B cell (primary cell): Measurements from ENCODE around the gene GMFB. TPM values are rescaled to one million over a fixed set of nuclear protein-coding genes. Genes with fewer than 3 reads are reported as not detected.

ENCODE experiments used
- ATAC-seq: fragments of 200-7000 bp; cut with Tn5 transposase; one replicate; pipeline ENCODE4 v1.10.0; 2021; ENCODE audit warnings: low read depth, mild to moderate bottlenecking, moderate number of reproducible peaks, moderate library complexity
- CTCF ChIA-PET: fragments of 350-600 bp; sonication (Branson Sonifier 250); formaldehyde crosslinking; loops from one replicate; lab custom pipeline; 2021; ENCODE audit warnings: antibody characterized with exemption, inconsistent platforms; lab: Charles Lee
- POLR2A ChIA-PET: fragments of 350-600 bp; sonication (Branson Sonifier 250); formaldehyde crosslinking; loops from one replicate; lab custom pipeline; 2021; ENCODE audit warnings: antibody characterized with exemption; lab: Charles Lee
- DNase-seq: peaks from one replicate; pipeline ENCODE4 v3.0.0; 2013
- H2AFZ ChIP-seq: 2 replicates; pipeline ENCODE4 v1.6.1; 2012; ENCODE audit warnings: mild to moderate bottlenecking, low read depth, low read length; ENCODE audit not compliant: insufficient read depth, poor library complexity, severe bottlenecking
- H3K27ac ChIP-seq, 2 donors: 1 replicate in 1 of 2; 2 replicates in 1 of 2; pipeline ENCODE4 v1.5.1; 2012 to 2013; ENCODE audit warnings: low read length in 2 of 2, mild to moderate bottlenecking in 2 of 2, moderate library complexity in 1 of 2
- H3K27me3 ChIP-seq, 4 experiments: fragments of 200-600 bp in 1 of 4; sonication (generic) in 1 of 4; replicated peaks in 1 of 4; 1 replicate in 2 of 4; 2 replicates in 2 of 4; pipeline versions ENCODE4 v1.6.1 to v1.7.0; 2013 to 2016; ENCODE audit warnings: low read length in 3 of 4, mild to moderate bottlenecking in 2 of 4, mixed read lengths in 1 of 4, moderate library complexity in 1 of 4; ENCODE audit not compliant: insufficient read depth in 4 of 4, control insufficient read depth in 3 of 4; ENCODE audit errors: control extremely low read depth in 1 of 4
- H3K36me3 ChIP-seq, 2 experiments: replicated peaks in 1 of 2; 1 replicate in 1 of 2; 2 replicates in 1 of 2; pipeline versions ENCODE4 v1.6.1 to v1.7.1; 2013; ENCODE audit warnings: low read length in 1 of 2; ENCODE audit not compliant: insufficient read depth in 2 of 2, control insufficient read depth in 1 of 2; ENCODE audit errors: control extremely low read depth in 1 of 2, extremely low read depth in 1 of 2
- H3K4me1 ChIP-seq, 2 donors: fragments of 200-600 bp in 1 of 2; sonication (generic) in 1 of 2; 1 replicate in 1 of 2; 2 replicates in 1 of 2; pipeline versions ENCODE4 v1.5.1 to v1.6.1; 2013 to 2017; ENCODE audit warnings: low read length in 2 of 2; ENCODE audit not compliant: control insufficient read depth in 2 of 2, insufficient read depth in 2 of 2
- H3K4me2 ChIP-seq: replicated peaks from 2 replicates; pipeline ENCODE3; 2012; ENCODE audit warnings: mild to moderate bottlenecking, low read depth, low read length; ENCODE audit not compliant: poor library complexity, severe bottlenecking
- H3K4me3 ChIP-seq, 5 experiments: fragments of 200-600 bp in 1 of 5; sonication (generic) in 1 of 5; 1 replicate in 3 of 5; 2 replicates in 2 of 5; pipeline versions ENCODE4 v1.5.1 to v1.7.0; 2011 to 2016; ENCODE audit warnings: low read length in 4 of 5, mild to moderate bottlenecking in 4 of 5, low read depth in 2 of 5, control low read depth in 1 of 5, moderate library complexity in 1 of 5; ENCODE audit not compliant: insufficient read depth in 1 of 5; ENCODE audit errors: control extremely low read depth in 1 of 5, extremely low read depth in 1 of 5
- H3K79me2 ChIP-seq: fragments of 200-600 bp; sonication (generic); one replicate; pipeline ENCODE4 v1.6.0; 2016; ENCODE audit warnings: low read length; ENCODE audit not compliant: control insufficient read depth, insufficient read depth
- H3K9ac ChIP-seq: fragments of 200-600 bp; sonication (generic); 2 replicates; pipeline ENCODE4 v1.6.1; 2017; ENCODE audit warnings: mild to moderate bottlenecking, low read length, moderate library complexity
- H3K9me3 ChIP-seq, 3 donors: one replicate each; pipeline versions ENCODE4 v1.6.1 to v1.7.1; 2013; ENCODE audit warnings: low read length in 2 of 3; ENCODE audit not compliant: control insufficient read depth in 2 of 3, insufficient read depth in 1 of 3; ENCODE audit errors: control extremely low read depth in 1 of 3
- H4K20me1 ChIP-seq: 2 replicates; pipeline ENCODE4 v1.6.0; 2012; ENCODE audit warnings: mild to moderate bottlenecking, low read length; ENCODE audit not compliant: insufficient read depth, control insufficient read depth, poor library complexity, severe bottlenecking
- H3K27ac Mint-ChIP-seq: one replicate; pipeline ENCODE4 v1.8.0; 2021; ENCODE audit warnings: mixed read lengths
- H3K27me3 Mint-ChIP-seq: one replicate; pipeline ENCODE4 v1.8.0; 2021; ENCODE audit warnings: mixed read lengths
- H3K4me1 Mint-ChIP-seq: one replicate; pipeline ENCODE4 v1.8.0; 2021; ENCODE audit warnings: mixed read lengths
- H3K4me3 Mint-ChIP-seq: one replicate; pipeline ENCODE4 v1.8.0; 2021; ENCODE audit warnings: mixed read lengths
- H3K9me3 Mint-ChIP-seq: one replicate; pipeline ENCODE4 v1.8.0; 2022; ENCODE audit warnings: mixed read lengths; ENCODE audit not compliant: insufficient read depth
- EZH2 ChIP-seq: IDR thresholded peaks from 2 replicates; pipeline ENCODE4 v1.6.1; 2012; ENCODE audit warnings: borderline replicate concordance, low read depth, mild to moderate bottlenecking, moderate library complexity, low read length; ENCODE audit not compliant: insufficient read depth, poor library complexity, severe bottlenecking
- WGBS: methylation state at CpG from one replicate; pipeline ENCODE4 v1.1.5; 2013; ENCODE audit warnings: missing lambda C conversion rate; ENCODE audit not compliant: insufficient coverage; 5-methylcytosine and 5-hydroxymethylcytosine counted together
- intact Hi-C: fragments of 100-400 bp; cut with micrococcal nuclease; formaldehyde crosslinking; loops from one replicate; pipeline ENCODE4 v1.10.0; 2022
- polyA plus RNA-seq: library from polyadenylated mRNA; depleted of rRNA; stranded (reverse); fragments of >200 nt; gene quantifications from 2 replicates; pipeline ENCODE4 v1.2.3, GENCODE V29; 2012
- total RNA-seq, 2 donors: library from RNA; stranded (reverse); fragments of 120-200 nt in 1 of 2; gene quantifications; 1 replicate in 1 of 2; 2 replicates in 1 of 2; pipeline versions ENCODE4 v1.2.3 to v1.2.4, GENCODE V29; 2013 to 2022
- TF ChIP-seq, protein P1 (sequence below): fragments of 200-600 bp; IDR thresholded peaks from one replicate; pipeline ENCODE4 v1.8.0; 2022; ENCODE audit warnings: antibody characterized with exemption, mild to moderate bottlenecking

Gene GMFB
- total and polyA plus RNA-seq, 2 donors (not counting 1 experiment from before 2014, with no cell fraction given), result 13.6 to 49.8 TPM

DNA sequence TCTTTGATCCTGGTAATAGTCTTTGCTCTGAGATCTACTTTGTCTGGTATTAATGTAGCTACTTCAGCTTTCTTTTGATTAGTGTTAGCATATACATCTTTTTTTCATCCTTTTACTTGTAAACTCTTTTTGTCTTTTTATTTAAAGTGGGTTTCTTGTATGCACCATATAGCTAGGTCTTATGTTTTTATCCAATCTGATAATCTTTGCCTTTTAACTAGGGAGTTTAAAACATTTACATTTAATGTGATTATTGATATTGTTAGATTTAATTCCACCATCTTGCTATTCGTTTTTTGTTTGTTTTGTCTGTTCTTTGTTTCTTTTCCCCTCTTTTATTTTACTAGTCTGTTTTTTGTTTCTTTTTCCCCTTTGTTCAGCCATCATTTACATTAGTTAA lies 26.9 kb upstream of the GMFB start:
- POLR2A ChIA-PET, result no interaction called here

DNA sequence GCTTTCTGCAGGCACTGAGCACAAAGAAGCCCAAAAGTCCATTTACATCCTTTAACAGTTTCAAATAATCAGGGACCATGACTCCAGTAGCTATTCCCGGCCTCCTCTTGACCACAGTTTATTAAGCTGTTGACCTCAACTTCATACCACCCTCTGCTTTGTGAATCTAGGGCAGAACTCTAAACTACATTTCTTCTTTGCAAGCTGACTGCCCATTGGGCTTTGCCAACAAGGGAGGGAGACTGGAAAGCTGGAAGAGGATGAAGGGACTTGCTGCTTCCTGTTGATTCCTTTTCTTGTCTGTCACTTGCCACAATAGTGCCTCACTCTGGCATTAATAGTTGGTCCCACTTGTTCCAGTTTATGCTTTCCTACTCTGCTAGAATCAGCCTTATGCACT lies 23.6 kb upstream of the GMFB start:
- DNase-seq (no peak), ATAC-seq (no peak)
- H3K9me3 Mint-ChIP-seq, result peaks cover 5% of the 10 kb centered on the region
- Histone ChIP-seq H3K79me2 (peaks cover 69% of the 10 kb centered on the region), H3K4me3 (no peak overlapping the region), H3K4me1 (peaks cover 21 to 25% of the 10 kb centered on the region in 2 donors), H3K9ac (no peak overlapping the region), H3K36me3 (peaks cover 0 to 2% of the 10 kb centered on the region in 2 experiments), H3K27ac (no peak overlapping the region), H3K9me3 (peaks cover 0 to 8% (median 6%) of the 10 kb centered on the region in 3 donors), H2AFZ (no peak overlapping the region), H4K20me1 (peaks cover 5% of the 10 kb centered on the region), H3K4me2 (no peak overlapping the region), H3K27me3 (no peaks in the 10 kb centered on the region)
- H3K27ac Mint-ChIP-seq, result no peak overlapping the region
- TF ChIP-seq, protein P1, sequence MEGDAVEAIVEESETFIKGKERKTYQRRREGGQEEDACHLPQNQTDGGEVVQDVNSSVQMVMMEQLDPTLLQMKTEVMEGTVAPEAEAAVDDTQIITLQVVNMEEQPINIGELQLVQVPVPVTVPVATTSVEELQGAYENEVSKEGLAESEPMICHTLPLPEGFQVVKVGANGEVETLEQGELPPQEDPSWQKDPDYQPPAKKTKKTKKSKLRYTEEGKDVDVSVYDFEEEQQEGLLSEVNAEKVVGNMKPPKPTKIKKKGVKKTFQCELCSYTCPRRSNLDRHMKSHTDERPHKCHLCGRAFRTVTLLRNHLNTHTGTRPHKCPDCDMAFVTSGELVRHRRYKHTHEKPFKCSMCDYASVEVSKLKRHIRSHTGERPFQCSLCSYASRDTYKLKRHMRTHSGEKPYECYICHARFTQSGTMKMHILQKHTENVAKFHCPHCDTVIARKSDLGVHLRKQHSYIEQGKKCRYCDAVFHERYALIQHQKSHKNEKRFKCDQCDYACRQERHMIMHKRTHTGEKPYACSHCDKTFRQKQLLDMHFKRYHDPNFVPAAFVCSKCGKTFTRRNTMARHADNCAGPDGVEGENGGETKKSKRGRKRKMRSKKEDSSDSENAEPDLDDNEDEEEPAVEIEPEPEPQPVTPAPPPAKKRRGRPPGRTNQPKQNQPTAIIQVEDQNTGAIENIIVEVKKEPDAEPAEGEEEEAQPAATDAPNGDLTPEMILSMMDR, result no peak
- no peak for TF ChIP-seq EZH2
- ChIA-PET POLR2A (no interaction called here), CTCF (interaction anchor here (1.4 kb wide), 1 partner anchor 52 kb away, joined by 6 read pairs; no protein-coding TSS in a partner anchor)
- intact Hi-C loops, result no loop called here
- peak overlapping the region; percentile 10 for H3K4me3 Mint-ChIP-seq
- H3K27me3 Mint-ChIP-seq, result no peaks in the 10 kb centered on the region
- WGBS, result 86% methylated on average over 1 of the region's 1 CpG
- peaks cover 44% of the 10 kb centered on the region for H3K4me1 Mint-ChIP-seq

More for the DNA sequence above, 26.9 kb upstream of the GMFB start:
- TF ChIP-seq, protein P1, result no peak
- no peak for TF ChIP-seq EZH2
- H2AFZ ChIP-seq, result no peak overlapping the region
- intact Hi-C loops, result no loop called here
- peaks cover 0 to 2% of the 10 kb centered on the region in 2 experiments for H3K36me3 ChIP-seq
- WGBS, result no CpG with 5 or more reads among the region's 1 CpG
- H3K27me3 ChIP-seq, result no peaks in the 10 kb centered on the region
- no peak overlapping the region for H3K27ac ChIP-seq
- H3K4me2 ChIP-seq, result no peak overlapping the region
- peaks cover 5% of the 10 kb centered on the region for H3K9me3 Mint-ChIP-seq
- H3K4me1 ChIP-seq, result peaks cover 9 to 17% of the 10 kb centered on the region in 2 donors
- no peaks in the 10 kb centered on the region for H3K27me3 Mint-ChIP-seq
- ATAC-seq (no peak), DNase-seq (no peak)
- peaks cover 34% of the 10 kb centered on the region for H3K4me1 Mint-ChIP-seq
- H3K9ac ChIP-seq, result no peak overlapping the region
- CTCF ChIA-PET, result no interaction called here
- H3K9me3 ChIP-seq, result peaks cover 0 to 10% (median 6%) of the 10 kb centered on the region in 3 donors
- H3K4me3 ChIP-seq, result no peak overlapping the region
- H3K79me2 ChIP-seq, result peaks cover 88% of the 10 kb centered on the region
- peaks cover 9% of the 10 kb centered on the region for H4K20me1 ChIP-seq
- no peak overlapping the region for H3K27ac Mint-ChIP-seq
- H3K4me3 Mint-ChIP-seq, result no peak overlapping the region
